GM12865 (cell line): ENCODE results near the gene XRCC2.

Source experiments
- DNase-seq: peaks from one replicate; pipeline ENCODE4 v3.0.0; 2010; ENCODE audit warnings: low read depth
- H3K4me3 ChIP-seq: 2 replicates; pipeline ENCODE4 v1.5.1; 2011; ENCODE audit warnings: mild to moderate bottlenecking, low read depth, low read length, control low read depth
- CTCF ChIP-seq: IDR thresholded peaks from 2 replicates; pipeline ENCODE4 v1.5.1; 2011; ENCODE audit warnings: low read length, control low read depth, low read depth, inconsistent platforms; ENCODE audit not compliant: insufficient read depth; ENCODE audit errors: missing control alignments

Gene XRCC2

GRCh38 chr7:152615031-152615741 is 60.8 kb downstream of the XRCC2 start:
- H3K4me3 ChIP-seq, result no peak overlapping the region
- TF ChIP-seq CTCF, result no peak
- DNase-seq, result no peak

- no peak for DNase-seq
- TF ChIP-seq CTCF, result no peak
- H3K4me3 ChIP-seq, result no peak overlapping the region
Observed at GRCh38 chr7:152608656-152609055, 67.3 kb downstream of the XRCC2 start.

GRCh38 chr7:152608208-152608607 is 67.7 kb downstream of the XRCC2 start:
- no peak overlapping the region for H3K4me3 ChIP-seq
- no peak for DNase-seq
- no peak for TF ChIP-seq CTCF

GRCh38 chr7:152607007-152607406 is 68.9 kb downstream of the XRCC2 start:
- no peak for TF ChIP-seq CTCF
- DNase-seq, result no peak
- H3K4me3 ChIP-seq, result no peak overlapping the region

- no peak for TF ChIP-seq CTCF
- no peak overlapping the region for H3K4me3 ChIP-seq
- no peak for DNase-seq
Observed at GRCh38 chr7:152602962-152603361, 73.0 kb downstream of the XRCC2 start.

- H3K4me3 ChIP-seq, result no peak overlapping the region
- DNase-seq, result no peak
- no peak for TF ChIP-seq CTCF
Observed at GRCh38 chr7:152601305-152601798, 74.6 kb downstream of the XRCC2 start.

- no peak for DNase-seq
- TF ChIP-seq CTCF, result no peak
- H3K4me3 ChIP-seq, result no peak overlapping the region
Observed at GRCh38 chr7:152600266-152600665, 75.7 kb downstream of the XRCC2 start.
